Measurements from ENCODE around the gene GALNT18. TPM values are rescaled to one million over a fixed set of nuclear protein-coding genes. Genes with fewer than 3 reads are reported as not detected.

The GALNT18 gene
- total and polyA plus RNA-seq, 7 donors: 4.6 to 32.4 (median 8.3) TPM

DNA sequence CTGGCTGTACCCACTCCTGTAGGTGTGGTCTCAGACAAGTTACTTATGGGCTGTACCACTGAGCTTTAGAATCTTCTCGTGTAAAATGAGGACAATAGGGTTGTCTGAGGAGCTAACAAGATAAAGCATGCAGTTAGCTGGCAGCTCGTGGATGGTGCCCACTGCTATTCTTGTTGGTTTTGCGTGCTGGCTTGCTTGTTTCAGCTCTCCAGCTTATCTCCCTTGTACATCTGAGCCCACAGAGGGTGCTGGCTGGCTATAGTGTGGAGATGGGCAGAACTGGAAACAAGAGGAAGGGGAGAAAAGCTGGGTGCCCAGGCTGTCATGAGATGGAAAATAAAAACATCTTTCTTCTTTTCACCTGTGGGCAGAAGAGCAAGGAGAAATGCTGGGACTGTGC, 46.5 kb upstream of the GALNT18 start:
- intact Hi-C loops (cut with DNase I): no loop called here
- 71 to 74% (median 71%) methylated on average over 3 of the region's 3 CpGs for WGBS, 3 donors
- Histone ChIP-seq H3K4me1 (no peaks in the 10 kb centered on the region), H3K36me3 (ENCODE audit: insufficient read depth in 1 of 2, low read depth in 1 of 2) (no peaks in the 10 kb centered on the region), H3K27me3 (ENCODE audit: insufficient read depth in 3 of 3, low read length in 2 of 3) (peaks cover 0 to 2% (median 0%) of the 10 kb centered on the region in 3 donors), H3K4me3 (no peak overlapping the region), H3K9me3 (no peaks in the 10 kb centered on the region), H3K27ac (no peak overlapping the region)
- ATAC-seq (no peak), DNase-seq (no peak)
- TF ChIP-seq, protein P1, sequence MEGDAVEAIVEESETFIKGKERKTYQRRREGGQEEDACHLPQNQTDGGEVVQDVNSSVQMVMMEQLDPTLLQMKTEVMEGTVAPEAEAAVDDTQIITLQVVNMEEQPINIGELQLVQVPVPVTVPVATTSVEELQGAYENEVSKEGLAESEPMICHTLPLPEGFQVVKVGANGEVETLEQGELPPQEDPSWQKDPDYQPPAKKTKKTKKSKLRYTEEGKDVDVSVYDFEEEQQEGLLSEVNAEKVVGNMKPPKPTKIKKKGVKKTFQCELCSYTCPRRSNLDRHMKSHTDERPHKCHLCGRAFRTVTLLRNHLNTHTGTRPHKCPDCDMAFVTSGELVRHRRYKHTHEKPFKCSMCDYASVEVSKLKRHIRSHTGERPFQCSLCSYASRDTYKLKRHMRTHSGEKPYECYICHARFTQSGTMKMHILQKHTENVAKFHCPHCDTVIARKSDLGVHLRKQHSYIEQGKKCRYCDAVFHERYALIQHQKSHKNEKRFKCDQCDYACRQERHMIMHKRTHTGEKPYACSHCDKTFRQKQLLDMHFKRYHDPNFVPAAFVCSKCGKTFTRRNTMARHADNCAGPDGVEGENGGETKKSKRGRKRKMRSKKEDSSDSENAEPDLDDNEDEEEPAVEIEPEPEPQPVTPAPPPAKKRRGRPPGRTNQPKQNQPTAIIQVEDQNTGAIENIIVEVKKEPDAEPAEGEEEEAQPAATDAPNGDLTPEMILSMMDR (IDR thresholded peaks at IDR 0.05): no peak

DNA sequence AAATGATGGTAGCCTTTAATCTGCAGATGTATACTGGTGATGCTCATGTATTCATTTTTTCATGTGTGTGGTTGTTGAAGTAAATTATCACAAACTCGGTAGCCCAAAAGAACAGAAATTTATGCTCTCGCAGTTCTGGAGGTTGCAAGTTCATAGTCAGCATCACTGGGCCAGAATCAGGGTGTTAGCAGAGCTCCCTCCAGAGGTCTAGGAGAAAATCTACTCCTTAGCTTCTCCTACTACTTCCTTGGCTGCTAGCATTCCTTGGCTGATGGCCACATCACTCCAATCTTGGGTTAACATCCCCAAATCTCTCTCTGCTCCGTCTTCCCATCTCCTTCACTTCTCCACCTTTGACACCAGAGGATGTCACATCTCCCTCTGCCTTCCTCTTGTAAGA, 45.3 kb upstream of the GALNT18 start:
- 76 to 93% (median 89%) methylated on average over 3 of the region's 3 CpGs for WGBS, 3 donors
- H3K4me3 ChIP-seq: no peak overlapping the region
- DNase-seq: no peak
- TF ChIP-seq, protein P1 (IDR thresholded peaks at IDR 0.05): no peak
- ATAC-seq: no peak
- H3K36me3 ChIP-seq (ENCODE audit: insufficient read depth in 1 of 2, low read depth in 1 of 2): no peaks in the 10 kb centered on the region
- intact Hi-C loops (cut with DNase I): no loop called here
- peaks cover 0 to 2% (median 0%) of the 10 kb centered on the region in 3 donors for H3K27me3 ChIP-seq (ENCODE audit: insufficient read depth in 3 of 3, low read length in 2 of 3)
- H3K4me1 ChIP-seq: no peaks in the 10 kb centered on the region
- H3K9me3 ChIP-seq: no peaks in the 10 kb centered on the region
- H3K27ac ChIP-seq: no peak overlapping the region

DNA sequence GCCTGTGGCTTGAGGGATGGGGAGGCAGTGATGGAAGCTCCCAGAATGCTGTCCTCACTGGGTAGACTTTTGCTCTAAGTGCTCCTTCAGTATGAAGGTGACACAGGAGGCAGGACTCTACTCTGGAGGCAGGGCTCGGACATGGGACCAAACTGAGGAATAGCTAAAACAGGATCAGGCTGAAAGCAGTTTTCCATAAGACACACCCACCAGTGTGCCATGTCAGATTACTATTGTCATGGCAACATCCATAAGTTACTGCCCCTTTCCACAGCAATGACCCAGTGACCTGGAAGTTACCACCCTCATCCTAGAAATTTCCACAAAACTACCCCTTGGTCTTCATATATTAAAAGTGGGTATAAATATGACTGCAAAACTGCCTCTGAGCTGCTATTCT, 43.6 kb upstream of the GALNT18 start:
- DNase-seq (no peak), ATAC-seq (no peak)
- Histone ChIP-seq H3K4me1 (peaks cover 4% of the 10 kb centered on the region), H3K36me3 (ENCODE audit: insufficient read depth in 1 of 2, low read depth in 1 of 2) (no peaks in the 10 kb centered on the region), H3K27ac (no peak overlapping the region), H3K4me3 (no peak overlapping the region), H3K27me3 (ENCODE audit: insufficient read depth in 3 of 3, low read length in 2 of 3) (peaks cover 0 to 2% (median 0%) of the 10 kb centered on the region in 3 donors), H3K9me3 (no peaks in the 10 kb centered on the region)
- intact Hi-C loops (cut with DNase I): no loop called here
- TF ChIP-seq, protein P1 (IDR thresholded peaks at IDR 0.05): no peak
- WGBS, 3 donors: 78 to 91% (median 86%) methylated on average over 1 of the region's 1 CpG

DNA sequence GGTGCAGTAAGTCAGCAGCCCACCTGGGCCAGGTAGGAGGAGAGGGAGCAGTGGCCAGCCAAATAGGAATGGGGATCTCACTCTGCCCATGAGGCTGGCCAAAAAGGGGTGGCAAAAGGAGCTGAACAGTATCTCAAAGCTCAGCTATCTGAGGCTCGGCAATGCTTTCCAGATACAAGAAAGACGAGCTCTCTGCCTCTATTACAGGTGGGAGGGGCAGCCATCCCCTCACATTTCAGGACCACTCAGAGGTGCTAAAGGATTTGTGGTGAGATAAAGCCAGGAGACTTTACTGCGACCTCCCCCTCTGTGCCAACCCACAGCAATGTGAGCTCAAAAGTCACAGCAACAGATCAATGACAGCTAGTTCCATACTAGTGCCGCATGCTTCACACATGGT, 42.1 kb upstream of the GALNT18 start:
- Histone ChIP-seq H3K27ac (no peak overlapping the region), H3K9me3 (no peaks in the 10 kb centered on the region), H3K36me3 (ENCODE audit: insufficient read depth in 1 of 2, low read depth in 1 of 2) (no peaks in the 10 kb centered on the region), H3K27me3 (ENCODE audit: insufficient read depth in 3 of 3, low read length in 2 of 3) (peaks cover 0 to 2% (median 0%) of the 10 kb centered on the region in 3 donors), H3K4me3 (no peak overlapping the region), H3K4me1 (peaks cover 8% of the 10 kb centered on the region)
- intact Hi-C loops (cut with DNase I): no loop called here
- TF ChIP-seq, protein P1 (IDR thresholded peaks at IDR 0.05): no peak
- WGBS, 3 donors: 79 to 85% (median 81%) methylated on average over 4 of the region's 4 CpGs
- ATAC-seq: no peak
- no peak for DNase-seq

DNA sequence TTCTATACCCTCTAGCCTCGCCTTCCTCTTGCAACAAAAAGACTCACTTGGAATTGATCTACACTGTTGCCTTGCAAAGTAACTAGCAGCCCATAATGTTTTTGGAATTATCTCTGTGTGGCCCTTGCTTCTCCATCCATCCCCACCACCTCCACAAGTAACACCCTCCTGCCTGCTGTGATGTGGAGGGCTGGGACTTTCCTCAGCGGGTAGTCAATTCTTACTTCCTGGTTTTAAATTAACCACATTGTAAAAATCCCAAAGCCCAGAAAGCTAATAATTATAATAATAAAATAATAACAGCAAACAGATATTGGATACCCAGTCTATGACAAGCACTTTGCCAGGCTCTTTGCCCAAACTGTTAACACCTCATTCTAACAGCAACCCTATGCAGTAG, 40.8 kb upstream of the GALNT18 start:
- ATAC-seq (no peak), DNase-seq (no peak)
- Histone ChIP-seq H3K4me1 (peaks cover 13% of the 10 kb centered on the region), H3K27ac (no peak overlapping the region), H3K27me3 (ENCODE audit: insufficient read depth in 3 of 3, low read length in 2 of 3) (peaks cover 0 to 1% (median 0%) of the 10 kb centered on the region in 3 donors), H3K9me3 (no peaks in the 10 kb centered on the region), H3K36me3 (ENCODE audit: insufficient read depth in 1 of 2, low read depth in 1 of 2) (no peaks in the 10 kb centered on the region), H3K4me3 (no peak overlapping the region)
- intact Hi-C loops (cut with DNase I): no loop called here
- 93 to 98% (median 94%) methylated on average over 2 of the region's 2 CpGs for WGBS, 3 donors
- TF ChIP-seq, protein P1 (IDR thresholded peaks at IDR 0.05): no peak
